ENCODE measurements around the gene FADS3.

GRCh38 chr11:61839742-61840141 lies 51.6 kb downstream of the FADS3 start:
- TF ChIP-seq CTCF (IDR thresholded peaks at IDR 0.05) (no peak), EP300 (IDR thresholded peaks at IDR 0.05) (no peak), POLR2A (IDR thresholded peaks at IDR 0.05) (no peak)

All from ovary (tissue), 3 donors.